HuH-7.5 (cell line): ENCODE measurements around the gene VPS35L.
A peak's percentile ranks its signal among the peaks of the same experiment; 100 is the strongest.

ENCODE experiments used
- DNase-seq: peaks from one replicate; pipeline ENCODE4 v3.0.0; 2011; ENCODE audit warnings: low spot score

VPS35L gene

GRCh38 chr16:19696328-19696727 lies 140.8 kb downstream of the VPS35L start:
- no peak for DNase-seq

GRCh38 chr16:19696961-19697360 lies 141.5 kb downstream of the VPS35L start:
- DNase-seq: no peak

DNA sequence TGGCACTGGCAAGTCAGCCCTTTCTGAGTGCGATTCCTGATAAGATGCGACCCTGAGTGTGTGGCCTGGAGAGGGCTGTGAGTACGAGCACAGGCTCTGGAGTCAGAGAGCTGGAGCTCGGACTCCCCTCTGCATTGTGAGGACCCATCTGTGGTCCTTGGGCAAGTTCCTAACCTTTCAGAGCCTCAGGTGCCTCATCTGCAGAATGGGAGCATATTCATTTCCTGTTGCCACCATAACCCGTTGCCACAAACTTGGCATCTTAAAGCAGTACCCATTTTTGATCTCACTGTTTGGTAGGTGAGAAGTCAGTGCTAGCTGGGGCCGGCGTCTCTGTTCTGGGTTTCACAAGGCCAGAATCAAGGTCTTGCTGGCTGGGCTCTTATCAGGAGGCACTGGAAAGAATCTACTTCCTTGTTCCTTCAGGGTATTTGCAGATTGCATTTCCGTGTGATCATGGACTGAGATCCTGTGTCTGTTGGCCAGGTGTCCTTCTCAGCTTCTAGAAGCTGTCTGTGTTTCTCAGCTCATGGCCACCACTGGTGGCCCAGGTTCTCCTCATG lies 142.3 kb downstream of the VPS35L start:
- no peak for DNase-seq

- DNase-seq: no peak
These were observed 143.3 kb downstream of the VPS35L start for GRCh38 chr16:19698480-19699465.

GRCh38 chr16:19699472-19699871 lies 144.0 kb downstream of the VPS35L start:
- no peak for DNase-seq

GRCh38 chr16:19700319-19700781 lies 144.8 kb downstream of the VPS35L start:
- DNase-seq: peak; percentile 74

DNA sequence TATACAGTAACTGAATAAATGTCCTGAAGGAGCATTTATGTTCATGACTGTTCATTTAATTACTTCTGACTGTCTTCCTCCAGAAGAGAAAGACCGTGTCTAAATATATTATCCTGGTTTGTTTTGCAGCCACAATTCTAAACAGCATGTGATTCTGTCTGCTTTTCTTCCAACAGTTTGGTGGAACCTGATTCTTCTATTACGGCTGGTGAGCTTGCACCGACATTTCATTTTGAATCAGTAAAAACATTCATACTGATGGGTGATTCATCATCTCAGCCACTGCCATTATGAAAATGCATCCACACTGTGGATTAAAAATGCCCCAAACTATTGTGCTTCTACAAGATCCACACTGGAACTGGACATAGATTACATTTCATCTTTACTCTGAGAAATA lies 145.6 kb downstream of the VPS35L start:
- DNase-seq: no peak

GRCh38 chr16:19703172-19703889 lies 147.8 kb downstream of the VPS35L start:
- DNase-seq: no peak

DNA sequence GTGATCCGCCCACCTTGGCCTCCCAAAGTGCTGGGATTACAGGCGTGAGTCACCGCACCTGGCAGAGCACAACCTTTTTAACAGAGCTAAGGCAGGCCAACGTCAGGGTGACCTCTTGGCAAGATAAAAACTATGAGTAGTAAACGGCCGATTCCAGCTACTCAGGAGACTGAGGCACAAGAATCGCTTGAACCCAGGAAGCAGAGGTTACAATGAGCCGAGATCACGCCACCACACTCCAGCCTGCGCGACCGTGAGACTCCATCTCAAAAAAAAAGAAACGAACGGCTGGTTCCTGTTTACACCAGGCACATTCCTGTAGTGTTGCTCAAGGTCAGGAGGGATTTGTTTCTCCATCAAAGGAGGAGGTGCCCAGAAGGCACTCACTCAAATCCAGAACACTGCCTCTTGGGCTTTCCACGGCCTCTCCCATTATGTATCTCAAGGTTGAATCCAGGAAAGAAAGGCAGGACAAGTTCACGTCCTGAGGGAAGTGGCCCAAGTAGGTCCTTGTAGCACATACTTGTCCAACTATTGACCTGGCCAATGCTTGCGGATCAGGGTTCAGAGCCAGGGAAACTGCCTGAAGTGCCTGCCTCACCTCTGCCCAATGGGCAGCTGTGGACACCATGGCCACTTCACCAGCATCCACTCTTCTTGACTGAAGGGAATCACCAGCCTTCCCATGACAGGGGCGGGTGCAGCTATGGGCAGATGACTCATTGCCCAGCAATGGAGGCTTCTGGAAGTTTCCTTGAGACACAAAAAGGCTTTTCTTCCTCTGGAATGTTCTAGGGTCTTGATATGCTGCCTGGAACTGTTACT lies 149.0 kb downstream of the VPS35L start:
- DNase-seq: no peak

GRCh38 chr16:19705146-19705501 lies 149.6 kb downstream of the VPS35L start:
- no peak for DNase-seq

DNA sequence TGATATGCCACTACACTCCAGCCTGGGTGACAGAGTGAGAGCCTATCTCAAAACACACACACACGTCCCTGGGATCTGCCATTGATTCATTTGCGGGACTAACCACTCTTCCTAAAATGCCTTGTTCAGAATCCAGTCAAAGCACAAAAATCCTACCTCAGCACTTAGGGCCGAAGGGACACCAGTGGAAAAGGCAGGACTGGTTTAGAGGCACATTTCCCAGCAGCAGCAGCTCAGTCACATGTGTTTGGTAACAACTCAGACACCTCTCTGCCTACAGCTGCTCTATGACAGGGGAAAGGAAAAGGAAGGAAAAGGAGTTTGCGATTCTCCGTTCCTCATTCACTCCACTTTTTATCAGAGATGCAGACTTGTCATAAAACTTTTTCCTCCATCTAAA lies 150.3 kb downstream of the VPS35L start:
- DNase-seq: no peak

DNA sequence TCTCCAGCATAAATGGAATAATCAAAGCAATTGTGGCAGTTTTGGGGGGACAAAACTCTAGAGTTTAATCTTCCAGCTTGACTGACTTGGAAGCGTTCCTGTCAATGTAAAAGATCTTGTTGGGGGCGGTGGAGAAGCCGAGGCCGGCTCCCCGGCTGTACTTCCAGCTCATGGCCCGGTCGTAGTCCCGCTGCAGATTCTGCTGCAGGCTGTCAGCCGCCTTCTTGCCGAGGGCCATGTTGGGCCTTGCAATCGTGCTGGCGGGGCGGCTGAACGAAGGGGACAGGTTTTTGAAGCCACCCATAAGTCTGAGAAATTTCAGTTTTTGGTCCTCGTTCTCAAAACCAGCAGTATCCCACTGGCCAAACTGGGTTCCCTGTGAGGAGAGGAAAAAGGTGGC lies 151.3 kb downstream of the VPS35L start:
- no peak for DNase-seq

DNA sequence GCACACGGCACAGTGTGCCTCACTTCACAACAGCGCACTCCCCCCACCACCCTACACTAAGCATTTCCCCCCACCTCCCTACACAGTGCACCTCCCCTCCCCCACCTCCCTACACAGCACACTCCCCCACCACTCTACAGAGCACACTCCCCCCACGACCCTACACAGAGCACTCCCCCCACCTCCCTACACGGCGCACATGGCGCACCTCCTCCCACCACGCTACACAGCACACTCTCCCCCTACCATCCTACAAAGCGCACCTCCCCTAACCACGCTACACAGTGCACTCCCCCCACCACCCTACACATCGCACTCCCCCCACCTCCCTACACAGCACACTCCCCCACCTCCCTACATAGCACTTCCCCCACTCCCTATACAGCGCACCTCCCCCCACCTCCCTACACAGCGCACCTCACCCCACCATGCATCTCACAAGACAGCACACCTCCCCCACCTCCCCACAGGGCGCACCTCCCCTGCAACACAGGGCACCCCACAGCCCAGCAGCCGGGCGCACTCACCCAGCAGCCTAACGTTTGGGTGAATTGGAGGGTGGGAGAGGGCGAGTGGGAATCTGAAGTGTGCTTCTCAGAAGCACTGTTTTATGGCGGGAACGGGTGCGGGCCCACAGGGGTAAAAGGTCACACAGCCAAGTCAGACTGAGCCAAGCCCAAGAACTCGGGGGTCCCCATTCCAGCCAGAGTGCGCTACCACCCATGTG lies 152.2 kb downstream of the VPS35L start:
- no peak for DNase-seq

GRCh38 chr16:19708296-19709205 lies 153.0 kb downstream of the VPS35L start:
- no peak for DNase-seq

DNA sequence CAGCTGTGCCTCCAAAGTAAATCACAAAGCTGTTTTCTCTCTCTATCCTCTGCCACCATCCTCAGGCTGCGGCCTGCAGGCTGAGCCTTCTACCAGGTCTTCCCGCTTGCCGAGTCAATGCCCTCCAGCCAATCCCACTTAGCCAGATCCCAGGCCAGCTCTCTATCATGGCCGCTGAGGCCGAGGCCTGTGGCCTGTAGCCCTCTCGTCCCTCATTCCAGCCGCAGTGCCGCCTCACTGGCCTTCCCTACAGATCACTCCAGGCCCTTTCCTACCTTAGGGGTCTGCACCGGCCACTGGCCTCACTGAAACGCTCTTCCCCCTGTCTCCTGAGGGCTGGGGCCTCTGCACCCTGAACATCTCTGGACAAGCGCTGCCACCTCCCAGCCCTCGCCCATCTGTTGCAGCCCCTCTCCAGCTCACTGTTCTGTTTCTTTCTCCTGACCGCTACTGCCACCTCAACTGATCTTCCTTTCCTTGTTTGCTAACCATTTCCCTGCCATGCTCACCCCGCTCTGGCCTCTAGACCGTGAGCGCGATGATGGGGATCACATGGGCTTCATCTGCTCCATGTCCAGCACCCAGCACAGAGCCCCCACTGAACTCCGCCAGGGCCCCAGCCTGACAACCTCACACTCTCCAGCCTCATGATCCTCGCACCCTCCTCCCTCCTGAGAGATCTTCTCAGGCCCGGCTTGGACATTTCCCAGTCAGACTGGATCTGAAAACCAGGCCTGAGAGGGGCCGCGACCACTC lies 154.1 kb downstream of the VPS35L start:
- no peak for DNase-seq

DNA sequence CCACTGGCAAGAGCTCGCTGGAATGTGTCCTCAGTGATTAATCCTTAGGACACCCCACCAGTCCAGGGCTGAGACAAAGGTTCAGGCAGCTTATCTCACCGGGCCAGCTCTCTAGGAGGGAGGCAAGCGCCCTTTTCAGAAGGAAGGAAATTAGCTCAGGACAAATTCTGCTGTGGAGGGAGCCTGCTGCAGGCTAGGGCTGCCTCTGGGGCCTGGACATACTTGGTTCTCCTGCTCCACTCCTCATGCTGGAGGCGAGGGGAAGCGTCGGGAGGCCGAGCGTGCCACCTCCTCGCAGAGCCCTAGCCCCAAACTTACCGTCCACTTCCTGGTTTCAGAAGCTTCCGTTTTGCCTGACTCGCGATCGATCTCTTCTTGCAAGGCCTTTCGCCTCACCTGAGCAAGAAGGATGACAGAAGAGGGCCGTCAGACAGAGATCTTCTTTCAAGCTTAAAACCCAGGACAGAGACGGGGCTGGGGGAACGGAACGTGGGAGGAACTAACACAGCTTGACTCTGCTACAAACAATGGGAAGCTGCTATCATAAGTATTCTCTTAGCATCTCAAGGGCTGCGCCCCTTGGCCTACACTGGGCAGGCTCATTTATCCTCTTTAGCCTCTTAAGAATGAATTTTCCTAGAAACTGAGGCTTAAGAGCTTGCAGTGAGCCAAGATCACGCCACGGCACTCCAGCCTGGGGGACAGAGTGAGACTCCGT lies 154.8 kb downstream of the VPS35L start:
- DNase-seq: no peak

DNA sequence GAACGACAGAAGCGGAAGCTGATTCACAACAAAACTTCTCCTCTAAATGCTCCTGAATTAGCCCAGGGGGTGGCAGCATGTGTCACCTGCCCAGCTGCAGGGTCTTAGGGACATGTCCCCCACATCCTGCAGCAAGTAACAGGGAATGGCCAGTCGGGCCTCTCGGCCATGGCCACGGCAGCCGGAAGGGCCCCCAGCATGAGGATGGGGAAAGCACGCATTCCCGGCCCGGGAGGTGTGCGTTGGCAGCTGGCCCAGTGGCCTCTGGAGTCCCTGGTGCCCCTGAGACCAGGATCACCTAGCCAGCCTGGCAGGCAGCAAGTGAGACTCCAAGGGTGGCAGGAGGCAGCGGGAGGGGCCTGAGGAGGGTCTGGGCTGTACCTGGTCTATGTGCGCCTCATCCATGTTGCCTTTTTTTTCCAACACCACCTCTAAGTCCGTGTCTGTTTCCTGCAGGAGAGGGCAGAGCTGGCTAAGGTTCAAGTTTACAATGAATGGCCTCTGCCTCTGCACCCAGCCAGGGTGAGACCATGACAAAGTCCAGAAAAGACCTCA lies 155.6 kb downstream of the VPS35L start:
- no peak for DNase-seq

DNA sequence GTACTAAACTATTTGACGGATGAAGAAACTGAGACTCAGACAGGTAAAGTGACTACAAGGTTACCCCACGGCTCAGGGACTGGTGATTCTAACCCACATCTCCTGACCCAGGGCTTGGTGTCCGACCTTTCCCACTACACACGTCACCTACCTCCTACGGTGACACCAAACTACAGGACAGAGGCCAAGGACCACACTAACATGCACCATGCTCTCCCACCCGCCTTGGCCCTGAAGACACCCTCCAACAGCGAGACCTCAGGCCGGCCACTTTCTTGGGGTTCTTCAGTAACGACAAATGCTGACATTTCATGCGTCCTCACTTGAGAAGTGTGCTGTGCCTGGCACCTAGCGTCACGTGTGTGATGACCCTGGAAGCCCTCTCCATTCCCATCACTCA lies 156.1 kb downstream of the VPS35L start:
- no peak for DNase-seq
